CD4-positive, alpha-beta T cell treated with Interleukin-17A for 4 hours (primary cell): Measurements from ENCODE around the gene HYAL1.
A peak's percentile ranks its signal among the peaks of the same experiment; 100 is the strongest.
"Not testable (repeated sequence)": the region's sequence is repeated elsewhere in the genome, so short reads cannot be mapped to it uniquely, and the experiment has no call there.

ENCODE experiments used
- DNase-seq: peaks from one replicate; pipeline ENCODE4 v3.0.0-alpha.2; 2020; ENCODE audit warnings: mixed read lengths

HYAL1 gene

DNA sequence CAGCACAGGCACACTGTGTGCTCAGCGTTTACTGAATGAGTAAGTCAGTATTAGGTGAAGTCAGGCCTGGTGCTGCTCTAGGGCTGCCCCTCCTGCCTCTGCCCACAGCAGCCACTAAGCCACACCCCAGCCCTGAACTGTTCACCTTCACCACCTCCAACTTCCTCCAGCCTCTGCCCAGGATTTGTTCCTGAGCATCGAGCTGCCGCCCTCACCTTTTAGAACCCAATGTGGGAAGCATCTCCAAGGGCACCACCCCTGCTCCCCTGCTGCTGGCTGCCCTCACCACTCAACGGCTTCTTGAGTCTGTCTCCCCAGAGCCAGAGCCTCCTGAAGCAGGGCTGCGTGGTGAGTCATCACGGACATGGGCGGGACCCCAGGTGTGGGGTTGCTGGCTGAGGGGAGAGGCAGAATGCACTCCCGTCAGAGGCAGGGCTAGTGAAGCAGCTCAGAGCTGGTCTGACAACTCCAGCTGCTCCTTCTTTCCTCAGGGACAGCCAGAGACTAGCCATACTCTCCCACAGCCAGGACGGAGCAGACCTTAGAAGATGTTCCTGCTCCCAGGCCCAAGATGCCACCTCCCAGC lies 13.4 kb upstream of the HYAL1 start:
- DNase-seq: peak; percentile 81

DNA sequence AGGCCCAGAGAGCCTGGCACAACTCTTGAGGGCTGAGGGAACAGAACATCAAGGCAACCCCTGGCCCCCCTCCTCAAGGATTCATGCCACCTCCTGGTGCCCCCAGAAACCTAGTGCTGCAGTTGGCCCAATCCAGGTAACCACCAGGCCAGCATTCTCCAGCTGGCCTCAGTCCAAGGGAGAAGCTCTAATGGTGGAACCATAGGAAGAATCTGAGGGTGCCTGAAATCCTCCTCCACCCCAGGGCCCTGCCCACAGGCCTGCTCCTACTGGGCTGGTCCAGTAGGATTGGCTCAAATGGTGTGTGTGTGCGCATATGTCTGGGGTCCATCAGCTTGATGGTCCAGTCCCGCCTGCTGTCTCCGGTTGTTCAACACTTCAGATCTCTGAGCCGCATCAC lies 11.4 kb upstream of the HYAL1 start:
- no peak for DNase-seq

- DNase-seq: no peak
These were observed 11.0 kb upstream of the HYAL1 start for GRCh38 chr3:50314342-50314741.

- not testable (repeated sequence) for DNase-seq
These were observed 8.7 kb upstream of the HYAL1 start for GRCh38 chr3:50312041-50312440.

DNA sequence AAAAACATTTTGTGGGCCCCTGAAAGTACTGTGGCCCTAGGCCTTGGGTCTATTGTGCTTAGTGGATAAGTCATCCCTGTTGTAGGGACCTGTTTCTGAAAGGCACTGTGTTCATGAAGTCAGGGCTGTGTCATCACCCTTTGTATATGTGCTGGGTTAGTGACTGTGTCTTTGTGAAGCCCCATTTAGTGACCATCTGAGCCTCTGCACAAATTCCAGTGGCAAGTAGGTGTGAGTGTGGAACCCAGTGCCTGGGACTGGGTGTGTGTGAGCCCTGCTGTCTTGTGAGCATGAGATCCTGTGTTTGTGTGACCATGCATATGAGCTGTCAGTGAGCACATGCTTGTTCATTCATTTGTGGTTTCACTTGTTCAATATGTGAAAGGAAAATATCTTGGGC lies 1.2 kb upstream of the HYAL1 start:
- no peak for DNase-seq

DNA sequence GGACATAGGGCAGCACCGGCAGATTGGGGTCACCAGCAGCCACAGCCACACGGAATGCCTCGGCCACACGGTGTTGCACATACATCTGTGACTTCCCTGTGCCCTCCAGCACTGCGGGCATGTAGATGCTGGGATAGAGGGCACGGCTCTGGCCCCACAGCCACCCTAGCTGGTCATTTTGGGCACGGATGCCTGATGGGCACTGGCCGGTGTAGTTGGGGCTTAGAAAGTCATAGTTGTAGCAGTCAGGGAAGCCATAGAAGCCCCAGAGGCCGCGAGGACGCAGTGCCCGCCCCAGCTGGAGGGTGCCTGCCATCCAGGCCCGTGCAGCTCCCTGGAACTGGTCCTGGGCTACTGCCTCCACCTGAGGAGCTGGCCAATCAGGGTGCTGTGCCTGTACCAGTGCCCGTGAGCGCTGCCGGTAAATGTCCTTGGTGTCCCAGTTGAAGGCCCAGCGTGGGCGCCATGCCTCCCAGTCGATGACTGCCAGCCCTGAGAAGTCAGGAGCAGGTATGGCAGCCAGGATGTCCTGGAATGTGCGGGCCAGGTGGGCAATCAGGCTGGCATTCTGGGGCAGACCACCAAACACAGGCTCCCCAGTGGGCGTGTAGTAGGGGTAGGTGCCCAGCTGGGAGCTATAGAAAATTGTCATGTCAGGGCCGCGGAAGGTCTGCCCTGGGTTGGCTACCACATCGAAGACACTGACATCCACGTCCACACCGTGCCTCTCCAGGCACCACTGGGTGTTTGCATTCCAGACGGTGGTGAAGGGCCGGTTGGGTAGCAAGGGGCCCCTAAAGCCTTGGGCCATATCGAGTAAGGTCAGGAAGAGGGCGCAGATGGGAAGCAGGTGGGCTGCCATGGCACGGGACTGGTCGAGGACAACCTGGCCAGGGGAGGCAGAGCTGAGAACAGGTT lies 1.0 kb downstream of the HYAL1 start:
- no peak for DNase-seq

- no peak for DNase-seq
These were observed 2.6 kb downstream of the HYAL1 start for GRCh38 chr3:50300681-50301254.

DNA sequence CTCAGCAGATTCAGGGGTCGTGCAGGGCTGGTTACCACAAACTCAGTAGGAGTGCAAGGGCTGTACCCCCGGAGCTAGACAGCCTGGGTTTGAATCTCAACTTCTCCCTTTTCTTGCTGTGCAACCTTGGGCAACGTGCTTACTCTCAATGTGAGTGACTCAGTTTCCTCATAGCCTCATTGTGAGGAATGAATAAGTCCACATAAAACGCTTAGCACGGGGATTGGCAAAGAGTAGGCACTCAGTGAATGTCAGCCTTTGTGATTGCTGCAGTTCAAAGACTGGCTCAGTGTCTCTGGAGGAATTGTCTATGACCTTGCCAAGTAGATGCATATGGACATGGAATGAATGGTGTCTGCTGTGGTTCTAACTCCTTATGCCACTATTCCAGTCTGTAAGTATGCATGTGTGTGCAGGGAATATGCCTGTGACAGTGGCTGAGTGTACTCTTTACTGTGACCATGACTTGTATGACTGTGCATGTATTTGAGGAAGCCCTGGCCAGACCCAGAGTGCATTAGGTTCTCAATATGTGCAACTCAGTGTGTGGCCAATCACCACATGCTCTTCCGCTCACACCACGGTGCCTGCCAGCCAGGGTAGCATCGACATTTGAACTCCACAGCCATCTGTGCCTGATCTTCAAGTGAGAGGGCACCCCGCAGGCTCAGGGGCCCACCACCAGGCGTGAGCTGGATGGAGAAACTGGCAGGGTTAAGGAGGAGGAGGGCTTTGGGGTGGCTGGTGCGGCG lies 3.3 kb downstream of the HYAL1 start:
- no peak for DNase-seq

- DNase-seq: no peak
These were observed 3.8 kb downstream of the HYAL1 start for GRCh38 chr3:50299638-50299928.

GRCh38 chr3:50298836-50299637 lies 4.3 kb downstream of the HYAL1 start, which contains the start of the genes HYAL3 and NAA80:
Gene HYAL3 (minus strand): TSS chr3:50299405. CDS start chr3:50295602, 3,803 bp downstream.
Gene NAA80 (minus strand): TSS chr3:50299405. CDS start chr3:50297463, 1,942 bp downstream.
- DNase-seq: peak; percentile 100

GRCh38 chr3:50297896-50298725 lies 5.3 kb downstream of the HYAL1 start:
- peak; percentile 26 for DNase-seq

GRCh38 chr3:50297384-50297775 lies 6.0 kb downstream of the HYAL1 start:
- DNase-seq: no peak

DNA sequence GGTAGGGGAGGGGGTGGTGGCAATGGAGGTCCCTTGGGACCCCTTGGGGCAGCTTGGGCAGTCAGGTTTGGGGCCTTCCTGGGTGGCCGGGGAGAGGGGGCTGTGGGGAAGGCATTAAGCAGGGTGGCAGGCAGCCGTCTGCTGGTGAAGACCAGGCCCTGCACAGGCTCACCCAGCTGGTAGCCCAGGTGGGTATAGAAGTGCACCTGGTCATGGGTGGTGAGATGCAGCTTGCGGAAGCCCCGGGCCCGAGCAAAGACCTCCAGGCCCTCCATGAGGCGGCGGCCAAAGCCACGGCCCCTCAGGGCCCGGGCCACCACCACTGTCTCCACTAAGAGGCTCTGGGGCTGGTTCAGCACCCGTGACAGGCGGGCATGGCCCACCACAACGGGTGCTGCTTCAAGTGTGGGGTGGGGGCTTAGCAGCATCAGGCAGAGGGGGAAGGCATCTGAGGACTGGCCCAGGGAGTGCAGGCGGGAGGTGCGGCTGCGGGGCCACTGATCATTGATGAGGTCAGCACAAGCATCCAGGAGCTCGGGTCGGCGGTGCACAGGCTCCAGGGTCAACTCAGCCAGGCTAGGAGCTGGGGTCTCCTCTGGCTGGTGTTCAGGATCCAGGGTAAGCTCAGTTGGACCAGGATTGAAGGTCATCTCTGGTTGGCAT lies 6.5 kb downstream of the HYAL1 start:
- DNase-seq: no peak

- no peak for DNase-seq
These were observed 7.6 kb downstream of the HYAL1 start for GRCh38 chr3:50295553-50296431.

DNA sequence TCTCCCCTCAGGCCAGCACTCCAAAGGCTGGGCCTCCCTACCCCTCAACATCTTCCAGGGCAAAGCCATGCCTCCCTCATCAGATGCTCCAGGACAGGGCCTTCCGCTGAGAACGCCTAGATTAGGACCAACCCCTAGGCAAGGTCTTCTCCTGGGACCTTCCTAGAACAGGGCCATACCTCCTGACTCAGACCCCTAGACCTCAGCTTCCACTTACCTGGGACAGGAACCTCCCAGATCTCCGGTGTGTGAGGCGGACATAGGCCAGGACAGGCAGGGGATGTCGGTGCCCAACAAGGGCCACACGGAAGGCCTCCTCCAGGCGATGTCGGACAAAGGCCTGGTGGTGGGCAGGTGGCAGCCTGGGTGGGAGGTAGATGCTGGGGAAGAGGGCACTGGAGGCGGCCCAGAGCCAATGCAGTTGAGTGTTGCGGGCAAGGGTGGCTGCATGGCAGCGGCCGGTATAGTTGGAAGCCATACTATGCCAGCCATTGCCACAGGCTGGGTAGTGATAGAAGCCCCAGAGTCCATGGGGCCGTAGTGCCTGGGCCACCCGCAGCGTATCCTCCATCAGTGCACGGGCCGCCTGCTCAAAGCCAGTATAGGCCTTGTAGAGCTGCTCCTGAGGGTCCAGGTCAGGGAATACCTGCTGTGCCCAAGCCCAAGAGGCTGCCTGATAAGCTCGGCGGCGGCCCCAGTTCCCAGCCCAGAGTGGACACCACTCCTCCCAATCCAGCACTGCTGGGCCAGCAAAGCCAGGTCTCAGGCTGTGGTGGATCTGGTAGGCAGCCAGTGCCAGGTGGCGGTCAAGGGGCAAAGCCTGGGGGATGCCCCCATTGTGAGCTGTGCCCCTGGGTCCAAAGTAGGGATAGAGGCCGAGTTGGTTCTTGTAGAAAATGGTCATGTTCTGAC lies 8.6 kb downstream of the HYAL1 start:
- no peak for DNase-seq

GRCh38 chr3:50294089-50294488 lies 9.3 kb downstream of the HYAL1 start:
- no peak for DNase-seq

DNA sequence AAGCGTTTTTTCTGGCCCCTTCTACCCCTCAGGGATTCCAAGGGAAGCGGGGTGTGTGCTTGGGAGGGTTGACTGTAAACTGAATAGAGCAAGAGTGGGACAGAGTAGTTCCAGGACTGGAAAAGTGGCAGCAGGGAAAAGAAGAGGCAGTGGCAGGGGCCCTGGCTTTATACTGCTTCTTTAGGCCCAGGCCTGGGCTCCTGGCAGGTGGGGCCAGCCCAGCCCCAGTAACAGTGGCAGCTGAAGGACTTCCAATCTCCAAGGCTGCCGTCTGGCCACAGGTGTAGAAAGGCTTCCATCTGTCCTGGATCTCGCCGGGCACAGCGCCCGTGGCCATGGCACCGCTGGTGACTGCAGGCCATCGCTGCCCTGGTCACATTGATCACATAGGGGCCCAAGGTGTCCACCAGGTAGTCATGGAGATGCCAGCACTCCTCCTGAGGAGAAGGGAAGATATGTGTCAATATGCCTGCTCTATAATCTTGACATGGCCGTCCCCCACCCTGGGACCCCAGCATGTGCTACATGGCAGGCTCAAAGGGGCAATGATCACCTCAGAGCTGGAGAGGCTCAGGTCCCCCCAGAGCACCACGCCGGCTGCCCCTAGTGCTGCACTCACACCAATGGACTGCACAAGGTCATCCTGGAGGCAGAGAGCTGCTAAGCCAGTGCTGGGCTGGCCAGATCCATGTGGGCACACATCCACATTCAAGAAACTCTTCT lies 10.1 kb downstream of the HYAL1 start:
- DNase-seq: no peak
